ENCODE data around the gene CD300E.

Gene CD300E

DNA sequence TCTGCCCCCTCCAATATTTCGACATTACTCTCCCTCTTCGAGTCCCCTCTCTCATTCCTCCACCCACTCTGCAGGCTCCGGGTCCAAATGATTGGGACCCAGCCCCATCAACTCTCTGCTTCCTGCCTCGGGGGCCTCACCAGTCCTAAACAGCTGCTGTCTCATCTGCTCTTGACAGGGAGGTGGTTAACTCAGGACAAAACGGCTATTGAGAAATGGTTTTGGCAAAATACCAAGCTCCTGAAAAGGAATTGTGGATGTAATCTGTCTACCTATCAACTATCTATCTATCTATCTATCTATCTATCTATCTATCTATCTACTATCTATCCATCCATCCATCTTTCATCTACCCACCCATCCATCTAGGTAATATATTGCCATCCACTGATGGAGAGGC is 58.4 kb downstream of the CD300E start:
- no peak for DNase-seq

DNA sequence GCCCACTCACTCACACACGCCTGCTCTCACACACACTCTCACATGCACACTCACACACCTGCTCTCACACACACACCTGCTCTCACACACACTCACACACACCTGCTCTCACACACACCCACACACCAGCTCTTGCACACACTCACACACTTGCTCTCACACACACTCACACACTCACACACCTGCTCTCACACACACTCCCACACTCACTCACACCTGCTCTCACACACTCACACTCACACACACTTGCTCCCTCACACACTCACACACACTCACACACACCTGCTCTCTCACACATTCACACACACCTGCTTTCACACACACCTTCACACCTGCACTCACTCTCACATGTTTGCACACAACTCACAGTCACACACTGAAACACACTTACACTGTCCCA is 60.2 kb downstream of the CD300E start:
- no peak for DNase-seq

DNA sequence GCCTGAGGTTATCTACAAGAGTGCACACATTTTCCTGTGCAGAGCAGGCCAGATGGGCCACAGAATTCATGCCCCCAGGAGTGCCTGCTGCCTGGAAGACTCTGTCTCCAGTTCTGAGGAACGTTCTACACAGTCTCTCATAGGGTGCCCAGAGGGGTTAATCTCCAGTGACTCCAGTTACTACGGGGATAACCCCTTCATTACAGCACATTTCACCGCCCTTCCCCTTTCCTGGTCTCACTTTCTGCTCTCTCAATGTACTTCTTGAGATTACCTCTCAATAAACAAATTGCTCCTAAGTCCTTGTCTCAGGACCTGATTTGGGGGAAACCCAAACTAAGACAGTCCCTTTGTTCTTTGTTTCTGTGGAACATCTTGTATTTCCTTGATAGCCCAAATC is 62.0 kb downstream of the CD300E start:
- DNase-seq = no peak
